HCT116 (cell line): ENCODE measurements around the gene GPX5. TPM values are rescaled to one million over a fixed set of nuclear protein-coding genes. Genes with fewer than 3 reads are reported as not detected.

Experiments used
- ATAC-seq: fragments of 200-7000 bp; cut with Tn5 transposase; 2 replicates; pipeline ENCODE4 v1.9.1; 2020; ENCODE audit warnings: mild to moderate bottlenecking, moderate library complexity
- BruUV-seq: library from RNA; stranded (reverse); fragments of 400-500 nt; replicated peaks from 2 replicates; lab custom pipeline; 2021; lab: Mats Ljungman, UMichigan
- CTCF ChIA-PET: fragments of 300-600 bp; sonication (Branson Sonifier 250); formaldehyde crosslinking; loops from one replicate; lab custom pipeline; 2021; ENCODE audit warnings: antibody characterized with exemption; lab: Charles Lee
- POLR2A ChIA-PET: fragments of 300-600, 350-600 bp; sonication (Branson Sonifier 250); formaldehyde crosslinking; loops from one replicate; lab custom pipeline; 2021; ENCODE audit warnings: antibody characterized with exemption; lab: Charles Lee
- RAD21 ChIA-PET, 2 experiments: fragments of 300-600 bp; sonication (Branson Sonifier 250); formaldehyde crosslinking; loops; one replicate each; lab custom pipeline; 2023; ENCODE audit warnings: low total read pairs in 2 of 2; ENCODE audit not compliant: uncharacterized antibody in 2 of 2, unreplicated experiment in 2 of 2, low non-redundant PET in 1 of 2; lab: Charles Lee
- DNase-seq: peaks from one replicate; pipeline ENCODE4 v3.0.0-alpha.2; 2010; ENCODE audit warnings: low read depth, low spot score
- H2AFZ ChIP-seq: fragments of 200-600 bp; shearing (Covaris generic), sonication (generic); 2 replicates; pipeline ENCODE4 v1.6.1; 2017; ENCODE audit warnings: low read depth, mixed run types, mixed read lengths, antibody characterized with exemption, low read length; ENCODE audit not compliant: poor library complexity, severe bottlenecking
- H3K27ac ChIP-seq: 2 replicates; pipeline ENCODE4 v1.5.1; 2012; ENCODE audit warnings: low read depth, low read length
- H3K27me3 ChIP-seq: fragments of 200-600 bp; sonication (generic); 2 replicates; pipeline ENCODE4 v1.6.1; 2016; ENCODE audit warnings: mixed run types, low read length, mixed read lengths; ENCODE audit not compliant: insufficient read depth
- H3K36me3 ChIP-seq, 2 experiments: fragments of 200-500 bp in 1 of 2; fragments of 200-600 bp in 1 of 2; sonication (Bioruptor generic) in 1 of 2; sonication (generic) in 1 of 2; 2 replicates each; pipeline versions ENCODE4 v1.5.1 to v1.6.1; 2014 to 2016; ENCODE audit warnings: low read length in 2 of 2, inconsistent platforms in 1 of 2, mixed read lengths in 1 of 2, mixed run types in 1 of 2; ENCODE audit not compliant: insufficient read depth in 2 of 2, control insufficient read depth in 1 of 2
- H3K4me1 ChIP-seq, 2 experiments: fragments of 200-600 bp in 1 of 2; sonication (generic) in 1 of 2; 2 replicates each; pipeline versions ENCODE4 v1.5.1 to v1.6.1; 2012 to 2017; ENCODE audit warnings: low read length in 2 of 2, inconsistent platforms in 1 of 2, mild to moderate bottlenecking in 1 of 2, mixed read lengths in 1 of 2, mixed run types in 1 of 2, moderate library complexity in 1 of 2; ENCODE audit not compliant: insufficient read depth in 2 of 2, control insufficient read depth in 1 of 2
- H3K4me2 ChIP-seq: fragments of 200-600 bp; sonication (generic); 2 replicates; pipeline ENCODE4 v1.6.1; 2017; ENCODE audit warnings: mixed run types, low read length, mixed read lengths
- H3K4me3 ChIP-seq, 2 experiments: fragments of 200-600 bp in 1 of 2; sonication (generic) in 1 of 2; replicated peaks in 1 of 2; 2 replicates each; pipeline ENCODE4 v1.5.1; 2011 to 2016; ENCODE audit warnings: low read length in 2 of 2, control low read depth in 1 of 2, low read depth in 1 of 2, mild to moderate bottlenecking in 1 of 2, mixed read lengths in 1 of 2, mixed run types in 1 of 2
- H3K79me2 ChIP-seq: fragments of 200-600 bp; sonication (generic); 2 replicates; pipeline ENCODE4 v1.6.1; 2017; ENCODE audit warnings: mild to moderate bottlenecking, mixed run types, low read length, moderate library complexity, mixed read lengths; ENCODE audit not compliant: insufficient read depth
- H3K9ac ChIP-seq: fragments of 200-600 bp; sonication (generic); 2 replicates; pipeline ENCODE4 v1.6.1; 2016; ENCODE audit warnings: low read length, mixed read lengths
- H3K9me2 ChIP-seq: fragments of 200-600 bp; sonication (generic), shearing (Covaris generic); 2 replicates; pipeline ENCODE4 v1.6.1; 2017; ENCODE audit warnings: mixed run types, mild to moderate bottlenecking, moderate library complexity; ENCODE audit not compliant: insufficient read depth
- H3K9me3 ChIP-seq, 2 experiments: fragments of 200-500 bp in 1 of 2; fragments of 200-600 bp in 1 of 2; sonication (Bioruptor generic) in 1 of 2; sonication (generic) in 1 of 2; 2 replicates each; pipeline ENCODE4 v1.6.1; 2014 to 2017; ENCODE audit warnings: low read length in 2 of 2, mixed read lengths in 2 of 2, inconsistent platforms in 1 of 2, low read depth in 1 of 2, mild to moderate bottlenecking in 1 of 2, mixed run types in 1 of 2, moderate library complexity in 1 of 2; ENCODE audit not compliant: control insufficient read depth in 1 of 2, insufficient read depth in 1 of 2
- H4K20me1 ChIP-seq: fragments of 200-600 bp; sonication (generic), shearing (Covaris generic); 2 replicates; pipeline ENCODE4 v1.6.1; 2017; ENCODE audit warnings: mixed run types, mild to moderate bottlenecking, moderate library complexity; ENCODE audit not compliant: insufficient read depth
- CBX3 ChIP-seq: IDR thresholded peaks from 2 replicates; pipeline ENCODE4 v1.6.1; 2012; ENCODE audit warnings: low read depth
- CEBPB ChIP-seq: IDR thresholded peaks from 2 replicates; pipeline ENCODE4 v1.6.1; 2012; ENCODE audit warnings: low read depth
- EZH2 ChIP-seq: fragments of 200-600 bp; sonication (generic); IDR thresholded peaks from 2 replicates; pipeline ENCODE4 v1.6.1; 2017; ENCODE audit warnings: antibody characterized with exemption, mixed run types
- EZH2phosphoT487 ChIP-seq: fragments of 200-600 bp; IDR thresholded peaks from 2 replicates; pipeline ENCODE4 v1.6.1; 2018; ENCODE audit warnings: antibody characterized with exemption, borderline replicate concordance
- JUND ChIP-seq: IDR thresholded peaks from 2 replicates; pipeline ENCODE4 v1.6.1; 2012
- POLR2AphosphoS5 ChIP-seq: IDR thresholded peaks from 2 replicates; pipeline ENCODE4 v1.6.1; 2011; ENCODE audit warnings: mild to moderate bottlenecking, low read depth, low read length, moderate library complexity
- RAD21 ChIP-seq: IDR thresholded peaks from 2 replicates; pipeline ENCODE4 v1.6.1; 2012; ENCODE audit warnings: low read depth, mild to moderate bottlenecking
- SIN3A ChIP-seq: IDR thresholded peaks from 2 replicates; pipeline ENCODE4 v1.6.1; 2012; ENCODE audit warnings: low read depth
- SP1 ChIP-seq: IDR thresholded peaks from 2 replicates; pipeline ENCODE4 v1.6.1; 2012; ENCODE audit warnings: low read depth
- SRF ChIP-seq: IDR thresholded peaks from 2 replicates; pipeline ENCODE4 v1.6.1; 2012; ENCODE audit warnings: low read depth
- TCF7L2 ChIP-seq: IDR thresholded peaks from 2 replicates; pipeline ENCODE4 v1.7.0; 2011; ENCODE audit warnings: borderline replicate concordance, inconsistent platforms; ENCODE audit not compliant: insufficient read depth, insufficient read length; ENCODE audit errors: extremely low read depth
- ZFX ChIP-seq: fragments of 450-650 bp; IDR thresholded peaks from 2 replicates; pipeline ENCODE4 v1.6.1; 2017
- ZNF274 ChIP-seq: fragments of 200-500 bp; sonication (Bioruptor generic); IDR thresholded peaks from 2 replicates; pipeline ENCODE4 v1.6.1; 2014; ENCODE audit warnings: mild to moderate bottlenecking, low read depth, low read length, inconsistent platforms
- intact Hi-C: fragments of 100-400 bp; cut with micrococcal nuclease; formaldehyde crosslinking; loops from 2 replicates; pipeline ENCODE4 v1.10.0; 2022
- total RNA-seq: library from RNA; stranded (reverse); gene quantifications from one replicate; pipeline ENCODE4 v1.2.1, GENCODE V29; 2021; ENCODE audit not compliant: unreplicated experiment
- TF ChIP-seq, protein P1 (sequence below): IDR thresholded peaks from 2 replicates; pipeline ENCODE4 v1.6.1; 2012
- TF ChIP-seq, protein P2 (sequence below): IDR thresholded peaks from 2 replicates; pipeline ENCODE4 v1.6.1; 2011; ENCODE audit warnings: mild to moderate bottlenecking, low read length, moderate library complexity; ENCODE audit not compliant: insufficient replicate concordance; ENCODE audit errors: extremely low read depth

GPX5 gene
- total RNA-seq, 1 experiment from 2014 or later = not detected

DNA sequence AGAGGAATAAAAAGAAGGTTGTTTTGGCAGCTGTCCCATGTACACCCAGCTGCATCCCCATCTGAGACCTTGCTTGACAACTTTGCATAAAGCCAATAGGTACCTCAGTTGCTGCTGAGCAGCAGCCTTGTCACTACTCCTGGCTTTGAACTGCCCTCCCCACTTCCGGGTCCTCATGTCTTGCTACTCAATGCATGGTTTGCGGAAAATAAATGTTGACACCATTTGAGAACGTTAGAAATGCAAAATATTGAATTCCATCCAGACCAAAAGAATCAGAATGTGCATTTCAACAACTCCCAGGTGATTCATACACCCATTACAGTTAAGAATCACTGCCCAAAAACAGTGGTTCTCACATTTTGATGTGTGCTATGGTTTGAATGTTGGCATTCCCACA, 32.9 kb downstream of the GPX5 start:
- Histone ChIP-seq H3K27me3 (no peaks in the 10 kb centered on the region; the same call in 1 of the 2 replicates), H3K9me3 (no peaks in the 10 kb centered on the region), H3K36me3 (no peaks in the 10 kb centered on the region), H3K9ac (no peak overlapping the region), H2AFZ (no peak overlapping the region), H3K79me2 (no peaks in the 10 kb centered on the region)
- POLR2A ChIA-PET = no interaction called here
- BruUV-seq = no TSS peak
- TF ChIP-seq ZFX (no peak), ZNF274 (no peak), JUND (no peak), RAD21 (no peak), SIN3A (no peak), EZH2 (no peak), POLR2AphosphoS5 (no peak), SRF (no peak)
- TF ChIP-seq, protein P1, sequence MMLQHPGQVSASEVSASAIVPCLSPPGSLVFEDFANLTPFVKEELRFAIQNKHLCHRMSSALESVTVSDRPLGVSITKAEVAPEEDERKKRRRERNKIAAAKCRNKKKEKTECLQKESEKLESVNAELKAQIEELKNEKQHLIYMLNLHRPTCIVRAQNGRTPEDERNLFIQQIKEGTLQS = no peak
- TF ChIP-seq, all 23 proteins: peak for 0
- H4K20me1 ChIP-seq = no peaks in the 10 kb centered on the region
- H3K4me3 ChIP-seq = no peak overlapping the region
- ATAC-seq (no peak), DNase-seq (no peak)
- no peak overlapping the region for H3K27ac ChIP-seq
- no peaks in the 10 kb centered on the region for H3K4me1 ChIP-seq
- no peak overlapping the region for H3K4me2 ChIP-seq
- ChIA-PET CTCF (no interaction called here), RAD21 (no interaction called here)
- intact Hi-C loops = no loop called here
- no peaks in the 10 kb centered on the region; the same call in 1 of the 2 replicates for H3K9me2 ChIP-seq

DNA sequence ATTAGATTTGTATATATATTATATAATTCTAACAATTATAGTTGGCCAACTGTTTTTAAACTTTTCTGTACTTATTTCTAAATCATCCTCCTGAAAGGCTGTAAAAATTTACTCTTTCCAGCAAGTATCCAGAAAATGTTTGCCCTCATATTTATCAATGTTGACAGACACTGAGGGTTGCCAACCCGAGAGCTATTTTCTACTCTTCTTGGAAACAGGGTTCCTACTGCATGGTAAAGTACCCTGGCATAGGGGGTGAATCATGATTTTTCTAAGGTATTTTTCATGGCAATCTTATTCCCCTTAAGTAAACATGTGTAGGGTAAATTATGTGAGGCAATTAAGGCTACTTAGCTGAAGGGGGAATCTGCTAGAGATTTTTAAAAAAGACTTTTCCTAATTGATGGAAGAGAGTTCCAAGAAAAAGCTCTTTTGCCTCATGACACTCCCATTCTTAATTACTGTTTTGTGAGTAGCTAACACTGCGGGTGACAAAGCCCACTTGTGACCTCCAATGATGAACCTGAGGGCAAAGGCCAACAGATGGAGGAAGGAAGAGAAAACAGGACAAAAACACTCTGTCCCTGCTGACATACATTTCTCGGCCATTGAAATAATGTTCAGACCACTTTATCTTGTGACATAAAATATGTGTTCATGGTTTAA, 37.9 kb downstream of the GPX5 start:
- H3K27ac ChIP-seq = no peak overlapping the region
- H3K9me2 ChIP-seq = no peaks in the 10 kb centered on the region; the same call in 1 of the 2 replicates
- H3K27me3 ChIP-seq = no peaks in the 10 kb centered on the region
- ATAC-seq = no peak
- no peak for DNase-seq
- no peaks in the 10 kb centered on the region for H3K4me1 ChIP-seq
- TF ChIP-seq SP1 (no peak), EZH2 (no peak), RAD21 (no peak), ZNF274 (no peak), TCF7L2 (no peak), EZH2phosphoT487 (no peak), CEBPB (no peak), CBX3 (no peak)
- TF ChIP-seq, protein P1 = no peak
- TF ChIP-seq, protein P2, sequence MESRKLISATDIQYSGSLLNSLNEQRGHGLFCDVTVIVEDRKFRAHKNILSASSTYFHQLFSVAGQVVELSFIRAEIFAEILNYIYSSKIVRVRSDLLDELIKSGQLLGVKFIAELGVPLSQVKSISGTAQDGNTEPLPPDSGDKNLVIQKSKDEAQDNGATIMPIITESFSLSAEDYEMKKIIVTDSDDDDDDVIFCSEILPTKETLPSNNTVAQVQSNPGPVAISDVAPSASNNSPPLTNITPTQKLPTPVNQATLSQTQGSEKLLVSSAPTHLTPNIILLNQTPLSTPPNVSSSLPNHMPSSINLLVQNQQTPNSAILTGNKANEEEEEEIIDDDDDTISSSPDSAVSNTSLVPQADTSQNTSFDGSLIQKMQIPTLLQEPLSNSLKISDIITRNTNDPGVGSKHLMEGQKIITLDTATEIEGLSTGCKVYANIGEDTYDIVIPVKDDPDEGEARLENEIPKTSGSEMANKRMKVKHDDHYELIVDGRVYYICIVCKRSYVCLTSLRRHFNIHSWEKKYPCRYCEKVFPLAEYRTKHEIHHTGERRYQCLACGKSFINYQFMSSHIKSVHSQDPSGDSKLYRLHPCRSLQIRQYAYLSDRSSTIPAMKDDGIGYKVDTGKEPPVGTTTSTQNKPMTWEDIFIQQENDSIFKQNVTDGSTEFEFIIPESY = no peak
- CTCF ChIA-PET = no interaction called here
- no TSS peak for BruUV-seq
- no peak overlapping the region for H3K9ac ChIP-seq
- no peaks in the 10 kb centered on the region for H4K20me1 ChIP-seq
- H3K4me3 ChIP-seq = no peak overlapping the region
- POLR2A ChIA-PET = no interaction called here
- intact Hi-C loops = no loop called here
- RAD21 ChIA-PET = no interaction called here
- H2AFZ ChIP-seq = no peak overlapping the region
- no peaks in the 10 kb centered on the region for H3K36me3 ChIP-seq
- no peaks in the 10 kb centered on the region for H3K79me2 ChIP-seq
- H3K4me2 ChIP-seq = no peak overlapping the region
- H3K9me3 ChIP-seq = no peaks in the 10 kb centered on the region
